ENCODE data around the gene TMEM135.

TMEM135 gene

DNA sequence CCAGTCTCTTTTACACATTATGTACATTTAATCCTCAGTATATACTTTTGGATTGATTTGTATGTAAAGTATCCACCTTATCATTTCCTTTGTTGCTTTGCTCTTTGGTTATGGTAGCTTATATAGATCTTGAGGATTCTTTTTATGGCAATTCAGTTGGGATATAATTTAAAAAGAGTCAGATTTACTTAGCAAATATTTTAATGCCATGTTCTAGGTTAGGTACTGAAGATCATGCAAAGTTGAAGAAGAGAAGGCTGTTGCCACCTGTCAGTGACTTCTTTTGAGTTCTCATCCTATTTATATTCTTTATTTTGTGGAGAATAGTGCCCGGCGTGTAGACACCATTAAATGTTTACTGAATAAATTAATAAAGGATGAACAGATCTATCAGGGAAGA, 279.7 kb downstream of the TMEM135 start:
- DNase-seq: no peak

DNA sequence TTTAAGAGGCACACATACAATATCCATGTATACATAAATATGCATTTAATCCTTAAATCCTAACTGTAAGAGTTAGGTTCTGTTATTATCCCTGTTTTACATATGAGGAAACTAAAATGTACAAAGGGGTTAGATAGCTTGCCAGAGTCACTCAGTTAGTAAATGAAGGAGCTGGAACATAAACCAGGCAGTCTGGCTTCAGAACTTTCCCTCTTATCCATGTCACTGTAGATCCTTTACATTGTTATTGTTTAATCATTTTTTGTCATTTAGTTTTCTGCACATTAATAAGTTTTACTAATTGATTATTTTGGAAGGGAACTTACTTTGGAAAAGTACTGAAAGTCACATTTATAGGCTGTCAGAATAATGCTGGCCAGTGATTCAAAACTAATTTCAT, 282.4 kb downstream of the TMEM135 start:
- no peak for DNase-seq

DNA sequence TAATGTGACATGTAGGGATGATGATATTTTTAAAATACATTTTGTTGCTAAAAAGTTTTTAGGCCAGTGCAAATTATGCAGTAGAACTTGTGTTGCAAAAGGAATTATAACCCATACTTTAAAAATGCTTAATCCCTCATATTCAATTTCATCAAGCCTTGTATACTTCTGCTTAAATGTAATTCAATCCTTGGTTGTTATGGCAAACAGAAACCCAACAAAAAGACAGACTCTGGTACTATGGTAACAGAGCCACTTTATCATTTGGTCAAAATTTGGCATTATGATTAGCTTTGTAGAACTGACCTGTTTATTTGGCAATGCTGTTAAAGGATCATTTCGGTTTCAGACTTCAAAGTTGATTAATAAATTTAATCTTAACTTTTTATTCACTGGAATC, 284.8 kb downstream of the TMEM135 start:
- DNase-seq: peak; percentile 59

DNA sequence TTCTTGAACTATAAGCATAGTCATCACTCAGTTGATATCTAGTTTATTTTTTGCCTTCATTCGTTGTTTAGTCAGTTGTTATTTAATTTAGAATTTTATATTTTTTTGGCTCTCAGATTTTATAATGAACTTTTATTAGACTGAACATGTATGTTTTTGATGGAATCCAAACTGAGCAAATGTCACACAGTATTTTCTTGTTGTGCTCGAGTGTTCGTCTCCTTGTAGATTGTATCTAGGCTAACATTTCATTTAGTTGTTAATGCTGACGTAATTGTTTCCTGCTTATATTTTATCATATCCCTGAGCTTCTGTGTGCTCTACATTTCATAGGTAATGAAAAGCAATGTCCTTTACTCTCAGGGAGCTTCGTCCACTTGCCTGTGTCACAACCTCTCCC, 286.2 kb downstream of the TMEM135 start:
- no peak for DNase-seq

DNA sequence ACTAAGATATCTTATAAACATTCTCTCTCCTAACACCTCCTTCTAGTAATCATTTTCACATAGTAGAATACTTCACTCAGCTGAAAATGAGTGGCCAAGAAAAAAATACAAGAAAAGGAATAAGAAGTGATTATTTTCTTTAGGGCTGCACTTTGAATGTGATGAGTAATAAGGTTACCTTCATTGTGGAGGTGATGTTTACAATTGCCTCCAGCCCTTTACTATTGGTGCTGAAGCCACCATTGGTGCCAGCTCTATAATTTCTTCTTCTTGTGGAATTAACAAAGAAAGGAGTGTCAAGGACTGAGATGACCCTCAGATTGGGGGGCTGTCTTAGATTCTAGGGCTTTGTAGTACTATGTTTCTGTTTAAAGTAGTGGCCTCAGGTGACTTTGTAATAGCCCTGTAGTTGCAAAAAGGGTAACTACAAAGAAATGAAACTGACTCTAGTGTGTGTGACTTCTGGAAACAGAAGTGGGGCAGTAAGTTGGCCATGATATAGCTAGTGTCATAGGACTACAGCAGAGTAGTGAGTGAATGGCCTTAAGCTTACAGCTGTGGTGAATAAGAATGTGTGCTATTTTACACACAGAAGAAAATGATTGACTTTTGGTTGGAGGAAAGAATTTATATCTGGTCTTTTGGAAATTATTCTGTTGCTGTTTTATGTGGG, 287.2 kb downstream of the TMEM135 start:
- DNase-seq: no peak

DNA sequence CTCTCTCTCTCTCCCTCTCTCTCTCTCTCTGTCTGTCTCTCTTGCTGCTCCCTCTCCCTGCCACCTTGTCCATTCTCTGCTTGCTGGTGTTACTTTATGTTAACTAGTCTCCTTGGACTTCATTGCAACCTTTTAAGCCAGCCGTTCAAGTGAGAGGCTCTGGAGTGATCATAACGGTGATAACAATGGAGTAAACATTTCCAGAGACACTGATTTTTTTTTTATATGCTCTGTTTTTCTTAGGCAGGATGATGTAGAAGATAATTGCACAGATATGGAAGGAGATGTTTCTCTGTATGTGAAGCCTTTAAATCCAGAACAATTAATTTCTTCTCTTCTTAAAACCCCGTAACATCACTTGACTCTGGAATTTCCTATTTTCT, 287.7 kb downstream of the TMEM135 start:
- peak; percentile 32 for DNase-seq

DNA sequence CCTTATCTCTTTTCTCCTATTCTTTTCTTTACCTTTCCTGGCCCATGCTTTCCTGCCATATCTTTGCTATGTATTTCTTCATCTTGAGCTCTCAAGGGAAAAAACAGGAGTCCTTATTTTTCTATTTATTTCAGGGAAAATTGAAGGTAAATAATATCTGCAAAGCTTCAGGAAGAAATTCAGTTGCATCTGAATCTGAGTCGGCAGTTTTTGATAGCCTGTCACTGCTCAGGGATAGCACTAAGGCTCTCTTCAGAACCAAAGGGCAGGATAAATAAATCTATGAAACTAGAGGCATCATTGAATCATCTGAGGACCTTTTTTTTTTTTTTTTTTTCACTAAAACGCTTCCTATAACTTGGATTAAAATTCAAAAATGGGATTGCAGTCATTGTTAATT, 288.9 kb downstream of the TMEM135 start:
- DNase-seq: no peak

DNA sequence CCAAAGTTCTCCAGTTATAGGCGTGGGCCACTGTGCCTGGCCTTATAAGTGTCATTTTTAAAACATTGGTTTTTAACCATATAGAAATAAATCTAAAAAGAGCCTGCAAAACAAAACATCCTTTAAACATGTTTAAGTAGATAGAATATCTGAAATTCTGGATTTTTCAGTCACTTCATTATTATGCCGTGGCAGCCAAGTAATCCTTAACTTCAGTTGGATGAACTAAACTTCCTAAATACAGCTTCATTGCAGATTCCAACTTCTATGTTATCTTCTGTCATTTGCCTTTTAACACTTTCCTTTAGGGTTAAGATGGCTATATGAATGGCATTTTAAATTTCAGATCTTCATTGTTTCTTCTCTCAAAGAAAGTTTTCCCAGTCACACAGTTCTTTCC, 291.4 kb downstream of the TMEM135 start:
- DNase-seq: no peak

DNA sequence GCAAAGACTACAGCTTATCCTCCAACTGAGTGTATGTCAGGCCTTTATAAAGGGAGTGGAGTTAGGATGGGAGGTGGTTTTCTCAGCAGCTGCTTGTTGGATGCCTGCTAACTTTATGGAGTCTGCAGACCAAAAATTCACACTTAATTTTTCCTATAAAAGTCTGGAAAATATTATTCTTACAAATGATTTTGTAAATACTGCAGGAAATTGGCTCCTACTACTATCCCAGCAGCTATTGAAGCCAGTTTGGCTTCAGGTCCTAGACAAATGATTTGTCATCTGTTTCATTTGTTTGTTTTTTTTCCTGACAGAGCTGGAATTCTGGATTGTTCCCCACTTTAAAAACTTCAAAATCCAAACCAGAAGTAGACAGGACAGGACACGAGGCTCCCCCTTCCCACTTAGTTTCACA, 292.5 kb downstream of the TMEM135 start:
- DNase-seq: no peak

DNA sequence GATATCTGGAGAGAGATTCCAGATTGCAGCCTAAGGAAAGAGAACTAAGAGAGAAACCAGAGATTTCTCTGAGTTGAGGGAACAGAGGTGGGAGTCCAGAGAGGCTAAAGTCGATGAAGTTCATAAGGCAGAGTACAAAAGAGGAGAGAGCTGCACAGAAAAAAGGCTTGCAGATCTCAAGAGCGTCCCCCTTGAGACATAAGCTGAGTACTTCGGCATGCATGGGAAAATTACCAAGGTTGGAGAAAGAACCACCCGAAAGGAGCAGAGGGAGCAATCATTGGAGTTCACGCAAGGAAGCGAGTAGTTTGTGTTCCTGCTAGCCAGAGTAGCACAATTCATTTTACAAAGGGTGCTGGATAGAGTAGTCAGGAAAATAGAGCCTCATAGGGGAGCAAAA, 293.5 kb downstream of the TMEM135 start:
- no peak for DNase-seq

DNA sequence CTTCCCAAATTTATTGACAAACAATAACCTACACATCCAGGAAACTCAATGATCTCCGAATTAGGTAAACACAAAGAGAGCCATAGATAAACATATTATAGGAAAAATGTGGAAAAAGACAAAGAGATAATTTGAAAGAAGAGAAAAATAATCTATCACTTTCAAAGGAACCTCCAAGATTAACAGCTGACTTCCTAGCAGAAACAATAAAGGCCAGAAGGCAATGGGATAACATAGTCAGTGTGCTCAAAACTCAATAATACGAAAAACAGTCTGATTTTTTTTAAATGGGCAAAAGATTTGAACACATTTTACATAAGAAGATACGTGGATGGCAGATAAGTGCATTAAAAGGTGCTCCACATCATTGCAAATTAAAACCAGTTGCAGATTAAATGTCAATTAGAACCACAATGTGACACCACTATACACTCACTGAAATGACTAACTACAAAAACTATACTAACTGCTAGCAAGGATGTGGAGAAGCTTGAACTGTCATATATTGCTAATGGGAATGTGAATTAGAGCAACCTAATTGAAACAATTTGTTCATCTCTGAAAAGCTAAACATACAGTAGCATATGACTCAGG, 300.4 kb downstream of the TMEM135 start:
- no peak for DNase-seq

DNA sequence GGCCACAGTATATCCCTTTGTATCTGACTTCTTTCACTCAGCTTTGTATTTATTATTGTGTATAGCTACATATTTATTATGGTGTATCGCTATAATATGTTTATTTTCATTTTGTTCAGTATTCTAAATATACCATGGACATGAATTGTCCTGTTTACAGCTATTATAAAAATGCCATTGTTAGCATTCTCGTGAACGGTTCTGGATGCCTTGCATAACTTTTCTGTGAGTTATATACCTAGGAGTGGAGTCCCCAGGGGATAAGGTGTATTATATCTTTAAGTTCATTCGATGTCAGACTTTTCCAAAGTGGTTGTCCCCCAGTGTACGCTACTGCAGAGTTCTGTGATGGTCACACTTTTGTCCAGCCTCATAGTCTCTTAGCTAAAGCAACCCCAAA, 301.7 kb downstream of the TMEM135 start:
- DNase-seq: no peak

DNA sequence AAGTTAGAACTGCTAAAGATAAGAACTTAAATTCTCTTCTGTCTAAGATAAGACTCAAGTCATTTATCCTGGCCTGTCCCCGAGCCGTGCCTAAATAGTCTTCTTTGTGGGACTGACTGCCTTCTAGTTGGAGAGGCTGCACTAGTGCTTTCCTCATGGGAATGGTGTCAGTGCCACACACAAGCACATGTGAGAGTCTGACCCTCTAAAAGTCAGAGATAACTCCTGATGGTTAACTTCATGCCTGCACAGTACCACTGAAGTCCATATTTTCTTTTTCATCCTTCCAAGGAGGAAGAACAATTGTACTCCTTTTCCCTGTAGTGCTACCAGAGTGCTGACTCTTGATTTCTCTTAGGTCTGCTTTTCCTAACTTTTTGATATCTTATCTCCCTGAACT, 309.7 kb downstream of the TMEM135 start:
- DNase-seq: no peak

DNA sequence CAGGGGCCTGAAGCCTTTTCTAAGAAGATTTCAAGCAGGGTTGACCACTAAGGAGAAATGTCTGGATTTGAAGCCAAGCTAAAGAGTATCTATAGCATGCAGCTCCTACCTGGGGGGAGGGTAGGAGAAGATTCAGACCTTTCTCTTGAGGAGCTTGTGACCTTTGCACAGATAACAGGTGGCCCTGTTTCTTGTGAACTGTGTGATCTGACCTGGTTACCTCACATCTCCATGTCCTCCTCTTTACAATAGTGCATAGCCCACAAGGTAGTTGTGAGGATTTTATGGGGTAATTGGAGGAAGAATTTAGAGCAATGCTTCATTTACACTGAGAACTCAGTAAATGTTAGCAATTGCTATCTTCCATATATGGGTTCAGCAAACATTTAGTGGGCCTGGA, 310.1 kb downstream of the TMEM135 start:
- DNase-seq: no peak

DNA sequence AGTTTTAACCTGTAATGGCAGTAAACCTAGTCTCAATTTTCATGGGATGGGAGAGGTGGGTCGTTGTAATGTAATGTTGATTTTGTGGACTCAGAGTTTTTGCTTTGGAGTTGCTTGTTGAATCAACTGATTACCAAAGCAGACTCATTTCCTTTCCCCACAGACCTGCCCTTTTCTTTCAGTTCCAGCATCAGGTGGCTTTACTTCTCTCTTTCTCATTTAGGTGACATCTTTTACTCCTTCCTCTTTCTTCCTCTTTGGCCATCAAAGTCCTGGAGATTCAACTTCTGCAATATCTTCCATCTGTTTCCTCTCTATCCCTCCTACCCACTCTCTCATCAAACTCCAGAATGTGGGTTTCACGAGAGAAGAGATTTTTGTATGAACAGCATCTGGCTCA, 313.9 kb downstream of the TMEM135 start:
- DNase-seq: no peak

DNA sequence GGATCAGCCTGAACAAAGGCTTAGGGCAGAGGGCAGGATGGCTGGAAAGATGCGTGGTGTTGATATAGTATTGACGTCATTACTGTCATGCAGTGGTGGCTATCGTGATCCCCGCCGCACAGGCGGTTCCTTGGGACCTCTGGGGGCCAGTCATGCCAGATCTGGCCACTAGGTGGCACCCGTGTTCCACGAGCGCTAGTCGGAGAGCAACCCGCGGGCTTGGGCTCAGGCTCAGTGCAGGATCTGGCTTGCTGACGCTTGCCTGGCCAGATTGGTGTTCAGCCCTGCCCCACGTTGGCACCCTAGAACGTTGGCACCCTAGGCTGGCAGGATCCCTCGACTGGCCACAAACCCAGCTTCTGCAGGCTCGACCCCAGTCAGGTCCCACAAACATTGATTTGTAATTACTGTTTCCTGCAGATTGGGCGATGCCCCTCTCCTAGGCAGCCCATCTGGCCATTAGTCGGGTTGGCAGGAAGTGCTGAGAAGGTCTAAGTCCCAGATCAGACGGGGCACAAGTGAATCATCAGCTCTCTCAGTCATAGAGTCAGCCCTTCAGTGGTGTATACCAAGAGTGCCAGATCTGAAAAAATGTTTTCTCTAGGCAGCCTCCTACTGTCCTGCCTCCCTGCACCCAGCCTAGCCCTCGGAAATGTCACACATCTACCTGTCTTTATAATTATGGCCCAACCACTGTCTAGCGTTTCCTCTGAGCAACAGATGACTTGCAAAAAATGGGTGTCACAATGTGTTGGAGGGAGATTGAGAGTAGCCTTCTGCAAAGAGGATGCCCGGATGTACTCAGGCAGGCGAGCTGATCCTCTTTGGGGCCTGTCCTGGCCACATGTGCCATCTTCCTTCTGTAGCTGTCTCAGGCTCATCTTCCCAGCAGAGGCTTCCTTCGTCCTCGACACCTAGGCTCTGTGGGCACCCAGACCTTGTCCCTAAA, 315.3 kb downstream of the TMEM135 start:
- DNase-seq: peak; percentile 70

DNA sequence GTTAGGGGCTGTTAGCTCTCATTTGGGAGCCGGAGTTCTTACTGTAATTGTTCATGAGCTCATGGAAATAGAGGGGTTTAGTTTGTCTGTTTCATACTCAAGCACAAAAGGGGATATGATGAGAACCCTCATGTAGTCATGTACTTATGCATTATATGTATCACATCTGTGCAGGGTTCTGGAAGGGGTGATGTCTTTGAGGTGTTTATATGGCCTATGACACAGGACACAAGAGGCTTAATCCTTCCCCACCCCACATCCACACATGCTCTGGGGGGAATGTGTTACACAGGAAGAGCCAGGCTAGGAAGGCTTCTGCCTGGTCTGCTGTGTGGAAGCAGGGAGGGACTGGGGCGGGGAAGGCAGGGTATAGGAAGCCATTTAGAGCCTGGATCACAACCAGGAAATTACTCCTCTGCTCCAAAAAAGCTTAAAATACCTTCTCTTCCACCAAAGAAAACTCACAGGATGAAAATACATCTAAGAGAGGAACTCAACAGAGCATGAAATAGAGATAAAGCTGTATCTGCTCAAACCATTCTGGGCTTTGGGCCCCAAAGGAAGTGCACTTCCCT, 316.1 kb downstream of the TMEM135 start:
- DNase-seq: no peak

DNA sequence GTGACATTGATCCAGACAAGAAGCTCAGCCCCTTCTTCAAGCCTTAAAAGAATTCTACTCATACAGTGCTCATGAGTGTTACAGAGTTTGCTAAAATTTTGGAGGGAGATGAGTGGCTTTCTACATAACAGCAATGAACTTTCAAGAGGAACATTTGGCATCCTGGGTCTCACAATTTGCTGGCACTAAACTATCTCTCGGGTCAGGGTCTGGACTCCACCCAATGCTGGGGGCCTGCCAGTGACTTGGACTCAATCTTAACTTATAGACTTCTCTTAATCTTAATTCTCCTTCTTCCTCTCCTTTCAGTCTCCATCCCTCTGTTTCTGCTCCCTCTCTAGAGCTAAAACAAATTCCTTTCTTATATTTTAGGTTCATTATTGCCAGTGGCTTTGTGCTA, 317.9 kb downstream of the TMEM135 start:
- DNase-seq: no peak

DNA sequence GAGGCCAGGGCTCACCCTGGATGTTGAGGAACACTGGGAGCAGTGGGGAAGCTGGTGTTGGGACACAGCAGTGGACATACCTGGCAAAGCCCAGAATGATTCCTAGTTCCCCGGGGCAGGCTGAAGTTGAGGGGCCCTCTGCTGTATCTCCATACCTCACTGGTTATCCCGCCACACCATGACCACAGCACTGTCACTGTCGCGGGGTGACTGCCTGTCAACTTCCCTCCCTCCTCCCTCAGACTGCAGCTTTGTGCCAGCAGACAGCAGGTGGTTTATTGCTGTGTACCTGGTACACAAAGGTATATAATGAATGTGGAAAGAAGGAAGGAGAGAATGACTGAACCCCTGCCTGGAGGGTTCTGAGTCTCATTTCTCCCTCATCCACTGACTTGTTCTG, 318.7 kb downstream of the TMEM135 start:
- DNase-seq: no peak

DNA sequence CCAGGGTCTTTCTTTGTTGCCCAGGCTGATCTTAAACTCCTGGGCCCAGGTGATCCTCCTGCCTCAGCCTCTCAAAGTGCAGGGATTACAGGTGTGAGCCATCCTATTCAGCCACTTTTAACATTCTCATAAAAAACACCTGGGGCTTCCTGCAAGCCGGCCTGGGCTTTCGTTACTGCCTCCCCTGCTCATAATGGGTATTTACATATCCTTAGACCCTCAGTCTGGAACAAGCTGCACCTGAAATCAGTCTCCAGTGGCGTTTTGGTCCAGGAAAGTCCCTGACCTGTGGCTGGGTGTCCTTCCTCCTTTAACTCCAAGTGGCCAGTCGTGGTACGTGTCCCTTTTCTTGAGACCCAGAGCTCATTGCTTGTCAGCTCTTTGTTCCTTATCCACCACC, 320.7 kb downstream of the TMEM135 start:
- DNase-seq: no peak

DNA sequence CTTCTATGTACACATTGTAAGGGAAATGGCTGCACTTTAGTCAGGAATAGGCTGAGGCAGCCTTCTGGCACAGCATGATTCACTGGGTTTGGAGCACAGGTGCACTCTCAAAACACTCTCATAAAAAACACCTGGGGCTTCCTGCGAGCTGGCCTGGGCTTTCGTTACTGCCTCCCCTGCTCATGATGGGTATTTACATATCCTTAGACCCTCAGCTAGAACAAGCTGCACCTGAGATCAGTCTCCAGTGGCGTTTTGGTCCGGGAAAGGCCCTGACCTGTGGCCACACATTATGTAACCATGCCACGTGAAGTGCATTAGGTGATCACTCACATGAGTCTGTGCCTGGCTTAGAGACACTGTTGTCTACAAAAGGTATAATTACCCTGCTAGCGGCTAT, 321.7 kb downstream of the TMEM135 start:
- DNase-seq: peak; percentile 64

DNA sequence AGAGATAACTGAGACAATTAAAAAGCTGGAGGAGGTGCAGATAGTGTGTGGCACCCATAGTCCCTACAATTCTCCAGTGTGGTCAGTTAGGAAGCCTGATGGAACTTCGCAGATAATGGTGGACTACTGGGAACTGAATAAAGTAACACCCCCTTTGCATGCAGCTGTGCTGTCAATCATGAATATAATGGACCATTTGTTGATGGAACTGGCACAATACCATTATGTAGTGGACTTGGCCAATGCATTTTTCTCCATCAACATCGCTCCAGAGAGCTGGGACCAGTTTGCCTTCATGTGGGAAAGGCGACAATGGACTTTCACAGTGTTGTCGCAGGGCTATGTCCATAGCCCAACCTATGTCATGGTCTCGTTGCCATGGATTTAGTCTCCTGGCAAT, 324.2 kb downstream of the TMEM135 start:
- DNase-seq: no peak

DNA sequence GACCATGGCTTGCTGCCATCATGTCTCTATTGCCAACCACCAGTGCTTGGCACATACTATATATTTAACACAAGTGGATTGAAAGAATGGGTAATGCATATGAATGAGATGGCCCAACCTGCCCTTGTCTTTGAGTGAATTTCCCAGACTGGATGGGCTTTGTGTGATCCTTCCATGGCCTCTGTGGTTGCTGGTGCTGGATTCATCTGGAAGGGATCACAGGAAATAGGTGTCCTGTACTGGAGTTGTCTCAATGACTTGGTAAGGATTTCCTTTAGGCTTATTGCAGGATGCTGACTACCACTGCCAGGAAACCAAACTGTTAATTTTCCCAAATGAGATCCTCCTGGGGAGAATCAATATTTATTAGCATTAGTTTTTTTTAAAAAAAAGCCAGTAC, 328.6 kb downstream of the TMEM135 start:
- no peak for DNase-seq
